Measurements from ENCODE around the gene C1orf198. TPM values are rescaled to one million over a fixed set of nuclear protein-coding genes. Genes with fewer than 3 reads are reported as not detected.
A peak's percentile ranks its signal among the peaks of the same experiment; 100 is the strongest.

Gene C1orf198
- total RNA-seq, 4 donors from 2014 or later: 95.6 to 214 (median 140) TPM

DNA sequence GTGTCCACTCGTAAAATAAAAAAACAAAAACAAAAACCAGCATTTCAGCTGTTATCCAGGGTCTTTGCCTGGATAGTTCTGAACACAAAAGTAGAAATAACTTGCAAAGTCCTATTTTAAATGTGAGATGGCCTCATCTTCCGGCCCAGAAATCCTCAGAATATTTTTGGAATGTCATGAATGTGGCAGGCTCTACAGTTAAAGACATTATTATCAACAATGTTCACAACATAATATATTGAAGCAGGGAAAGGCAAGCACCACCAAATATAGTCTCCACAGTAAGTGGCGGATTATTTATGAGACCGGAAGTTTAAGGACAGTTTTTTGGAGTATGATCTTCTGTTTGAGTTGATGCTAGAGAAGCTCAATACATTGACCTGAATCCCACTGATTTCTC is 1.2 kb upstream of the C1orf198 start:
- WGBS: 51% methylated on average over 4 of the region's 4 CpGs
- no peak for DNase-seq (ENCODE audit: extremely low spot score)
- no peaks in the 10 kb centered on the region for H3K9me3 ChIP-seq
- no peaks in the 10 kb centered on the region for H3K27me3 ChIP-seq
- intact Hi-C loops (cut with DNase I): no loop called here
- peaks cover 23 to 60% (median 42%) of the 10 kb centered on the region in 4 donors for H3K4me1 ChIP-seq
- H3K27ac ChIP-seq (replicated peaks in 1 of 4): peak overlapping the region; percentile 86 to 97 (median 91)
- no peak for TF ChIP-seq POLR2A (IDR thresholded peaks at IDR 0.05; ENCODE audit: low read depth)
- no peak for TF ChIP-seq EP300 (IDR thresholded peaks at IDR 0.05)
- TF ChIP-seq, protein P1, sequence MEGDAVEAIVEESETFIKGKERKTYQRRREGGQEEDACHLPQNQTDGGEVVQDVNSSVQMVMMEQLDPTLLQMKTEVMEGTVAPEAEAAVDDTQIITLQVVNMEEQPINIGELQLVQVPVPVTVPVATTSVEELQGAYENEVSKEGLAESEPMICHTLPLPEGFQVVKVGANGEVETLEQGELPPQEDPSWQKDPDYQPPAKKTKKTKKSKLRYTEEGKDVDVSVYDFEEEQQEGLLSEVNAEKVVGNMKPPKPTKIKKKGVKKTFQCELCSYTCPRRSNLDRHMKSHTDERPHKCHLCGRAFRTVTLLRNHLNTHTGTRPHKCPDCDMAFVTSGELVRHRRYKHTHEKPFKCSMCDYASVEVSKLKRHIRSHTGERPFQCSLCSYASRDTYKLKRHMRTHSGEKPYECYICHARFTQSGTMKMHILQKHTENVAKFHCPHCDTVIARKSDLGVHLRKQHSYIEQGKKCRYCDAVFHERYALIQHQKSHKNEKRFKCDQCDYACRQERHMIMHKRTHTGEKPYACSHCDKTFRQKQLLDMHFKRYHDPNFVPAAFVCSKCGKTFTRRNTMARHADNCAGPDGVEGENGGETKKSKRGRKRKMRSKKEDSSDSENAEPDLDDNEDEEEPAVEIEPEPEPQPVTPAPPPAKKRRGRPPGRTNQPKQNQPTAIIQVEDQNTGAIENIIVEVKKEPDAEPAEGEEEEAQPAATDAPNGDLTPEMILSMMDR (IDR thresholded peaks at IDR 0.05): no peak
- no peak for TF ChIP-seq POLR2AphosphoS5 (IDR thresholded peaks at IDR 0.05)
- H3K4me3 ChIP-seq: peak overlapping the region in 3 of 4 donors; percentile 88 to 100 (median 97)
- H3K36me3 ChIP-seq: no peaks in the 10 kb centered on the region

DNA sequence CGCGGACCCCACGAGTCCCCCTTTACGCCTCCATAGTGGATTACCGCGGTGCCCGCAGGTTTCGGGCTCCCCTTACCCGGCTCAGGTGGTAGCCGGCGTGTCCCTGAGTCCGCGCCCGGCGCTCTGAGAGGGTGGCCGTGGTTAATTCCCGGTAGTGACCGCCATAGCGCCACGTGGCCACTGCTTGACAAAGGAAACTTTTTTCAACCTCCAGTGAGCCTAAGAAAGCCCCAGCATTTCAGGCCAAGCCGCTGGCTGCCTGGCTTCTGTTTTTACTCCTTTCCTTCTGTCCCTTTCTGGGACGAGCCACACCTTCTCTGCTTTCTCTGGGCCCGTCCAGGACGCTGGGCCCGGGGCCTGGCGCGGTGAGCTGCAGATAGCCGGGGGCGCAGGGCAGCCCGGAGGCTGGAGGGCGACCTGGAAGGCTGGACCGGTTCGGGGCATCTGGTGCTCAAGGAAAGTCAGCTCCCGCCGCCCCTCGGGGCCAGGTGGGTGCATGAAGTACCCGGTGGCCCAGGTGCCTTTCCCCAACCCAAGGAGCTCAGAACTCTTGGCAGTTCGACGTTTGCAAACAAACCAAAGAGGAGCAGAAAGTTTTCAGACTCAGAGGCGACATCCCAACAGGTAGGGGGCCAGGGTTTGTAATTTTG is 540 bp upstream of the C1orf198 start:
- Histone ChIP-seq H3K27me3 (no peaks in the 10 kb centered on the region), H3K4me3 (peak overlapping the region; percentile 88 to 100 (median 95)), H3K36me3 (no peaks in the 10 kb centered on the region), H3K9me3 (no peaks in the 10 kb centered on the region), H3K27ac (replicated peaks in 1 of 4) (peak overlapping the region; percentile 86 to 97 (median 91)), H3K4me1 (peaks cover 30 to 60% (median 48%) of the 10 kb centered on the region in 4 donors)
- intact Hi-C loops (cut with DNase I): no loop called here
- DNase-seq (ENCODE audit: extremely low spot score): no peak
- WGBS: 10% methylated on average over 13 of the region's 40 CpGs
- TF ChIP-seq EP300 (IDR thresholded peaks at IDR 0.05) (no peak), POLR2AphosphoS5 (IDR thresholded peaks at IDR 0.05) (no peak), POLR2A (IDR thresholded peaks at IDR 0.05; ENCODE audit: low read depth) (no peak)
- TF ChIP-seq, protein P1 (IDR thresholded peaks at IDR 0.05): no peak

DNA sequence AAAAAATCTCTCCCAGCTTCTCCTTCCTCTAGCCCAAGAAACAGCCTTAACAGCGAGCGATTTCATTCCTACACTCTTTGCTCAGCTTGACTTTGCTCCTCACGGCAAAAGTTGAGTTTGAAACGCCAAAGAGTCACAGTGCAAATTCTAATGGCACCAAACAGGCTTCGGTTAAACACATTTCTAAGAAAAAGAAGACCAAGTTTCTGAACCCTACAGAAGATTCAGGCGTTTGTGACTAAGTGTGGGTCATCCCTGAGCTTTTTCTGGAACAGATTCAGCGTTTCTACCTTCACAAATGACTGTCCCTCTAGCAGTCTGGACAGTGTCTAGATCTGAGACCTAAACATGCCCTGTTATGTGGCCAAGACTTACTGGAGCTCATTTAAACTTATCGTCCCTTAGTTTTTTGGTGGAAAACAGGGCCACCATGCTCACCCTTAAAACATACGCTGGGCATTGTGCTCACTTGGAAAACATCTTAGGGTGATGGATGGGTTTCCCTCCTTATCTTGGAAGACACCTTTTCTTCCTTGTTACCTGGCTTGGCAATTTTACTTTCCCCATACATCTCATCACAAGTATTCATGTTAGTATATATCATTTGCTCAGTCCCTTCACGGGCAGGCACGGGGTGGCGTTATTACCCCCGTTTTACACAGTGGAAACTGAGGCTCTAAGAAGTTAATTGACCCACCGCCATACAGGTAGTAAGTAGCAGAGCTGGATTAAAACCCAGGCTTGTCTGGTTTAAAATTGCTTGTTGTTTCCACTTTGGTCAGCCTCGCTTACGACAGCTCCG is 1.0 kb downstream of the C1orf198 start:
- 19% methylated on average over 16 of the region's 17 CpGs for WGBS
- no peak for DNase-seq (ENCODE audit: extremely low spot score)
- peak overlapping the region; percentile 88 to 100 (median 95) for H3K4me3 ChIP-seq
- TF ChIP-seq POLR2AphosphoS5 (IDR thresholded peaks at IDR 0.05) (no peak), POLR2A (IDR thresholded peaks at IDR 0.05; ENCODE audit: low read depth) (no peak), EP300 (IDR thresholded peaks at IDR 0.05) (no peak)
- TF ChIP-seq, protein P1 (IDR thresholded peaks at IDR 0.05): no peak
- peaks cover 44 to 72% (median 60%) of the 10 kb centered on the region in 4 donors for H3K4me1 ChIP-seq
- no peaks in the 10 kb centered on the region for H3K27me3 ChIP-seq
- intact Hi-C loops (cut with DNase I): no loop called here
- H3K36me3 ChIP-seq: no peaks in the 10 kb centered on the region
- peak overlapping the region; percentile 86 to 97 (median 91) for H3K27ac ChIP-seq (replicated peaks in 1 of 4)
- H3K9me3 ChIP-seq: no peaks in the 10 kb centered on the region

DNA sequence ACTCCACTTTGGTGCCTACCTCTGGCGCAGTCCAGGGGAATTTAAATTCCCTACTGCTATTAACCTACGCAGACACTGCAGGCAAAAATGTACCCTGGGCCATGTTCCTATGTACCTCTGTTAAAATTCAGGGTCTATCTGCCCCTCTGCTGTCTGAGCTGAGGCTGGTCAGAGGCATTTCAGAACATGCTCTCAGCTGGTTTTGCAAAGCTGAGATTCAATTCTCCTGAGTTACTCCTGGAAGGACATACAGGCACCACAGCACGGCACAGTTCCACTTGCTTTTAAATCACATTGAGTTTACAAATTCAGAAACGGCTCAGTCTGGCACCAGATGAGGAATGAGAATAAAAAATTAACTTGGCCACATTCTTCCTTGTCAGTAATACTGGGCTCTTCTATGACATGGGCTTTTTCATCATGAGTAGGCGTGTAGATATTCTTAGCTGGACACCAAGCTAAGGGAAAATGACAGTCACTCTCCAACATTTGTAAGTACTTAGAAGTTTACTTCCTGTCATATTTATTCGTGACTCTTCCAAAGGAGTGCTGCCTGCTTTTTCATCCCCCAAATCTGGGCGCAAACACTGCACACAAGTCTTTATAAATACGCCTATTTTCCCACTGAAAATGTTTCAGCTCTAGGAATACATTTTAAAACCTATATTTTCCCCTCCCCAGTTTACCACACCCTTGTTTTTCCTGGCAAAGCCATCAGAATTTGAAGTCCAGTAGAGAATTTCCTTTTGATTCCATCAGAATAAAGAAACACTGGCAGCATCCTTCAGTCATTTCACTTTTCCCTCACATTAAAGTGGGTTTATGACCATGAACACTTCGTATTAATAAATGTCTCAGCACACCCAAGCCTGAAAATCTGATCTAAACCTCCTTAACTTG is 1.9 kb downstream of the C1orf198 start:
- Histone ChIP-seq H3K4me1 (peaks cover 52 to 80% (median 69%) of the 10 kb centered on the region in 4 donors), H3K27ac (replicated peaks in 1 of 4) (peak overlapping the region; percentile 86 to 97 (median 91)), H3K27me3 (no peaks in the 10 kb centered on the region), H3K9me3 (no peaks in the 10 kb centered on the region), H3K4me3 (peak overlapping the region; percentile 88 to 100 (median 95)), H3K36me3 (peaks cover 0 to 8% (median 0%) of the 10 kb centered on the region in 4 donors)
- 38% methylated on average over 8 of the region's 9 CpGs for WGBS
- TF ChIP-seq, protein P1 (IDR thresholded peaks at IDR 0.05): no peak
- TF ChIP-seq POLR2A (IDR thresholded peaks at IDR 0.05; ENCODE audit: low read depth) (no peak), POLR2AphosphoS5 (IDR thresholded peaks at IDR 0.05) (peak in 1 of 2 donors; percentile 64)
- no peak for DNase-seq (ENCODE audit: extremely low spot score)
- intact Hi-C loops (cut with DNase I): no loop called here
